K562 (cell line): Measurements from ENCODE around the gene NABP1. TPM values are rescaled to one million over a fixed set of nuclear protein-coding genes. Genes with fewer than 3 reads are reported as not detected.
A peak's percentile ranks its signal among the peaks of the same experiment; 100 is the strongest.

Experiments
- ATAC-seq: fragments of 200-7000 bp; cut with Tn5 transposase; 3 replicates; pipeline ENCODE4 v1.9.1; 2020; ENCODE audit warnings: moderate library complexity
- BruUV-seq: library from RNA; stranded (reverse); fragments of 400-500 nt; replicated peaks from 2 replicates; lab custom pipeline; 2021; lab: Mats Ljungman, UMichigan
- CTCF ChIA-PET: fragments of 300-600 bp; formaldehyde crosslinking; extraction: SDS; loops from one replicate; lab custom pipeline; 2021; ENCODE audit warnings: low intra/inter-chr PET ratio; lab: Yijun Ruan, JAX
- POLR2A ChIA-PET: fragments of 300-600, 350-650 bp; sonication (Branson Sonifier 250); formaldehyde crosslinking; extraction: SDS; loops from one replicate; lab custom pipeline; 2021; ENCODE audit warnings: antibody characterized with exemption, inconsistent platforms; lab: Yijun Ruan, JAX
- DNase-seq, 4 experiments: peaks; one replicate each; pipeline versions ENCODE4 v3.0.0 to v3.0.0-alpha.2; 2011 to 2018; ENCODE audit warnings: low spot score in 3 of 4, mixed read lengths in 3 of 4; ENCODE audit errors: extremely low read depth in 1 of 4
- FAIRE-seq: peaks from 2 replicates; lab custom pipeline; 2011; peaks lifted over from hg19 to GRCh38; lab: Jason Lieb, UNC
- H2AFZ ChIP-seq: 2 replicates; pipeline ENCODE4 v1.6.0; 2011; ENCODE audit warnings: low read depth, low read length, control low read depth, inconsistent platforms
- H3K27ac ChIP-seq: fragments of 200-600 bp; 3 replicates; pipeline ENCODE4 v1.8.0; 2011; ENCODE audit warnings: low read depth, mild to moderate bottlenecking, control low read depth, inconsistent platforms, low read length, moderate library complexity, mixed read lengths; ENCODE audit errors: extremely low read depth
- H3K27me3 ChIP-seq, 2 experiments: fragments of 300-600 bp in 1 of 2; 2 replicates in 1 of 2; 3 replicates in 1 of 2; pipeline versions ENCODE4 v1.6.0 to v1.8.0; 2011; ENCODE audit warnings: inconsistent platforms in 2 of 2, low read length in 2 of 2, mild to moderate bottlenecking in 1 of 2, mixed read lengths in 1 of 2, moderate library complexity in 1 of 2; ENCODE audit not compliant: control insufficient read depth in 2 of 2, insufficient read depth in 2 of 2
- H3K36me3 ChIP-seq: fragments of 300-600 bp; 3 replicates; pipeline ENCODE4 v1.8.0; 2011; ENCODE audit warnings: mild to moderate bottlenecking, low read length, inconsistent platforms; ENCODE audit not compliant: control insufficient read depth, insufficient read depth
- H3K4me1 ChIP-seq, 2 experiments: fragments of 200-600 bp in 1 of 2; replicated peaks in 1 of 2; 2 replicates in 1 of 2; 3 replicates in 1 of 2; pipeline versions ENCODE4 v1.5.1 to v1.8.0; 2011; ENCODE audit warnings: inconsistent platforms in 2 of 2, low read length in 2 of 2, mild to moderate bottlenecking in 1 of 2, mixed read lengths in 1 of 2, moderate library complexity in 1 of 2; ENCODE audit not compliant: control insufficient read depth in 2 of 2, insufficient read depth in 2 of 2
- H3K4me2 ChIP-seq: 2 replicates; pipeline ENCODE4 v1.6.1; 2011; ENCODE audit warnings: low read length, control low read depth, inconsistent platforms, mixed read lengths; ENCODE audit not compliant: insufficient read depth
- H3K4me3 ChIP-seq: fragments of 200-600 bp; sonication (generic), shearing (Covaris generic); 2 replicates; pipeline ENCODE4 v1.5.1; 2016; ENCODE audit warnings: control low read depth, inconsistent platforms
- H3K79me2 ChIP-seq: fragments of 200-600 bp; 3 replicates; pipeline ENCODE4 v1.8.0; 2011; ENCODE audit warnings: low read length, inconsistent platforms; ENCODE audit not compliant: control insufficient read depth, insufficient read depth
- H3K9ac ChIP-seq, 2 experiments: 2 replicates each; pipeline versions ENCODE4 v1.6.0 to v1.6.1; 2011; ENCODE audit warnings: low read depth in 2 of 2, low read length in 2 of 2, control low read depth in 1 of 2, inconsistent platforms in 1 of 2, mild to moderate bottlenecking in 1 of 2, mixed read lengths in 1 of 2; ENCODE audit not compliant: insufficient read depth in 1 of 2
- H3K9me1 ChIP-seq: one replicate; pipeline ENCODE4 v1.6.0; 2011; ENCODE audit warnings: inconsistent platforms, mild to moderate bottlenecking, low read length, moderate library complexity; ENCODE audit not compliant: control insufficient read depth, insufficient read depth
- H3K9me3 ChIP-seq: replicated peaks from 2 replicates; pipeline ENCODE4 v1.5.1; 2011; ENCODE audit warnings: low read depth, low read length, inconsistent platforms; ENCODE audit not compliant: control insufficient read depth, insufficient read depth
- H4K20me1 ChIP-seq: replicated peaks from 2 replicates; pipeline ENCODE4 v1.6.1; 2011; ENCODE audit warnings: low read length, inconsistent platforms, mixed read lengths; ENCODE audit not compliant: control insufficient read depth, insufficient read depth
- ARID1B ChIP-seq: fragments of 450-650 bp; IDR thresholded peaks from 2 replicates; pipeline ENCODE4 v1.6.1; 2016; ENCODE audit warnings: antibody characterized with exemption, mild to moderate bottlenecking, inconsistent platforms
- CBFB ChIP-seq: sonication (generic); formaldehyde crosslinking; IDR thresholded peaks from 2 replicates; pipeline ENCODE4 v1.4.0; 2020; ENCODE audit warnings: mild to moderate bottlenecking, missing genetic modification reagents
- CHD2 ChIP-seq: IDR thresholded peaks from 2 replicates; pipeline ENCODE4 v1.6.1; 2011; ENCODE audit warnings: low read depth, low read length
- HLTF ChIP-seq: fragments of 450-650 bp; IDR thresholded peaks from 2 replicates; pipeline ENCODE4 v1.6.1; 2016
- HNRNPK ChIP-seq: fragments of 200-400 bp; formaldehyde crosslinking; IDR thresholded peaks from one replicate; pipeline ENCODE4 v1.6.1; 2018; ENCODE audit warnings: mild to moderate bottlenecking, low read depth, low read length; ENCODE audit not compliant: poor library complexity, severe bottlenecking
- KLF1 ChIP-seq: fragments of 450-650 bp; IDR thresholded peaks from 2 replicates; pipeline ENCODE4 v1.6.1; 2016; ENCODE audit warnings: missing genetic modification characterization, missing compliant biosample characterization
- KLF10 ChIP-seq: fragments of 250-450 bp; sonication (Bioruptor Pico); IDR thresholded peaks from 2 replicates; pipeline ENCODE4 v1.6.1; 2021; ENCODE audit warnings: matching md5 sums
- RBM39 ChIP-seq: fragments of 200-400 bp; formaldehyde crosslinking; optimal IDR thresholded peaks from 2 replicates; pipeline ENCODE3; 2018; ENCODE audit warnings: low read depth, low read length
- RHOXF2B ChIP-seq: fragments of 250-450 bp; sonication (Bioruptor Pico); conservative IDR thresholded peaks from 2 replicates; pipeline ENCODE4 v1.5.1; 2021
- TCF15 ChIP-seq: fragments of 250-450 bp; sonication (Bioruptor Pico); IDR thresholded peaks from 2 replicates; pipeline ENCODE4 v1.8.0; 2022; ENCODE audit warnings: moderate library complexity, mild to moderate bottlenecking, inconsistent platforms
- U2AF1 ChIP-seq: fragments of 200-400 bp; formaldehyde crosslinking; optimal IDR thresholded peaks from 2 replicates; pipeline ENCODE3; 2017; ENCODE audit warnings: mild to moderate bottlenecking, low read depth, low read length, moderate library complexity
- USF1 ChIP-seq: sonication (generic); formaldehyde crosslinking; IDR thresholded peaks from 2 replicates; pipeline ENCODE4 v1.9.0; 2022; ENCODE audit warnings: mild to moderate bottlenecking, missing genetic modification reagents
- ZBTB2 ChIP-seq: fragments of 450-650 bp; IDR thresholded peaks from 2 replicates; pipeline ENCODE4 v1.6.1; 2016; ENCODE audit warnings: antibody characterized with exemption
- ZFP36 ChIP-seq: fragments of 150-350 bp; IDR thresholded peaks from 2 replicates; pipeline ENCODE4 v1.6.1; 2018; ENCODE audit warnings: low read length, low read depth; ENCODE audit not compliant: partially characterized antibody
- ZNF408 ChIP-seq: fragments of 250-450 bp; sonication (Bioruptor Pico); IDR thresholded peaks from 2 replicates; pipeline ENCODE4 v1.4.0; 2020; ENCODE audit warnings: low read depth, mild to moderate bottlenecking, moderate library complexity
- ZNF695 ChIP-seq: fragments of 450-650 bp; formaldehyde crosslinking; IDR thresholded peaks from 2 replicates; pipeline ENCODE4 v1.4.0; 2020; ENCODE audit warnings: mild to moderate bottlenecking, moderate library complexity
- ZZZ3 ChIP-seq: fragments of 450-650 bp; IDR thresholded peaks from 2 replicates; pipeline ENCODE4 v1.6.1; 2016; ENCODE audit warnings: antibody characterized with exemption, mild to moderate bottlenecking, moderate library complexity
- in situ Hi-C: fragments of 300-500 bp; cut with MboI; formaldehyde crosslinking; loops from 4 replicates; pipeline ENCODE4 v1.15.0; 2018; ENCODE audit warnings: inconsistent platforms, mixed read lengths
- intact Hi-C: fragments of 100-400 bp; cut with micrococcal nuclease; formaldehyde crosslinking; loops from 2 replicates; pipeline ENCODE4 v1.14.2; 2022
- polyA plus RNA-seq, 8 experiments: library from polyadenylated mRNA; depleted of rRNA in 4 of 8; stranded (reverse) in 5 of 8; unstranded in 3 of 8; fragments of >200 nt; fragmentation: Nextera tagmentation in 2 of 8; fragmentation: Illumina TruSeq in 1 of 8; extraction: Ambion mirVana in 2 of 8; extraction: Trizol in 1 of 8; gene quantifications; 2 replicates each; pipeline versions ENCODE4 v1.2.1 to v1.2.3, GENCODE V29; 2011 to 2014; ENCODE audit warnings: inconsistent platforms in 1 of 8, missing spikeins in 1 of 8
- total RNA-seq, 7 experiments: library from RNA; depleted of rRNA in 6 of 7; stranded (reverse); fragments of >200 nt in 6 of 7; fragmentation: Illumina TruSeq in 2 of 7; extraction: Trizol in 2 of 7; gene quantifications; 2 replicates each; pipeline versions ENCODE4 v1.2.1 to v1.2.3, GENCODE V29; 2011 to 2021; ENCODE audit warnings: low replicate concordance in 1 of 7

Gene NABP1
- total and polyA plus RNA-seq, 9 of the 15 experiments (the other 6 are each of a cell fraction or from before 2014, with no cell fraction given) = 12.8 to 44.0 (median 20.2) TPM

GRCh38 chr2:191656792-191657191, 21.1 kb upstream of the NABP1 start:
- CTCF ChIA-PET = no interaction called here
- intact Hi-C loops = no loop called here

GRCh38 chr2:191657977-191658376, 20.0 kb upstream of the NABP1 start:
- Histone ChIP-seq H3K9me1 (no peaks in the 10 kb centered on the region), H3K4me3 (no peak overlapping the region), H3K9me3 (no peaks in the 10 kb centered on the region), H3K4me2 (no peak overlapping the region), H3K27ac (no peak overlapping the region), H3K36me3 (no peaks in the 10 kb centered on the region), H2AFZ (no peak overlapping the region), H3K4me1 (no peaks in the 10 kb centered on the region), H3K79me2 (no peaks in the 10 kb centered on the region), H4K20me1 (no peaks in the 10 kb centered on the region), H3K9ac (no peak overlapping the region), H3K27me3 (no peaks in the 10 kb centered on the region)
- no peak for DNase-seq
- intact Hi-C loops (no loop called here), in situ Hi-C loops (no loop called here)
- no TSS peak for BruUV-seq
- no peak for ATAC-seq
- ChIA-PET CTCF (no interaction called here), POLR2A (interaction anchor here (1.5 to 1.6 kb wide), 2 partner anchors 18 to 19 kb away, joined by 3 to 4 read pairs; no protein-coding TSS in a partner anchor)
- no peak for FAIRE-seq
- TF ChIP-seq TCF15 (no peak), CBFB (CRISPR knock-in tag) (no peak), ARID1B (no peak), RBM39 (no peak), U2AF1 (no peak), ZFP36 (no peak), RHOXF2B (CRISPR knock-in tag) (no peak), CHD2 (no peak), KLF10 (CRISPR knock-in tag) (no peak), HNRNPK (no peak), HLTF (no peak), USF1 (no peak), ZZZ3 (no peak)

More at GRCh38 chr2:191656792-191657191, 21.1 kb upstream of the NABP1 start:
- Histone ChIP-seq H3K27me3 (no peaks in the 10 kb centered on the region), H3K9me1 (no peaks in the 10 kb centered on the region), H3K27ac (no peak overlapping the region), H3K4me2 (no peak overlapping the region), H3K9ac (no peak overlapping the region), H3K4me3 (no peak overlapping the region), H3K4me1 (no peaks in the 10 kb centered on the region), H4K20me1 (no peaks in the 10 kb centered on the region), H3K36me3 (no peaks in the 10 kb centered on the region), H3K9me3 (no peaks in the 10 kb centered on the region), H2AFZ (0 out of 2 replicates have a peak overlapping the region, but pooled peaks have one; percentile 28), H3K79me2 (no peaks in the 10 kb centered on the region)
- TF ChIP-seq ZNF695 (no peak), ZNF408 (no peak), ZBTB2 (no peak), KLF1 (tag) (no peak)
- POLR2A ChIA-PET = interaction anchor here (1.4 kb wide), 1 partner anchor 10 kb away, joined by 4 read pairs; no protein-coding TSS in a partner anchor
- ATAC-seq (no peak), DNase-seq (no peak), FAIRE-seq (no peak)
- in situ Hi-C loops = no loop called here
- BruUV-seq = no TSS peak
